Smooth muscle cell (in vitro differentiated cells): ENCODE results near the gene ANO8. TPM values are rescaled to one million over a fixed set of nuclear protein-coding genes. Genes with fewer than 3 reads are reported as not detected.

Experiments used
- DNase-seq: peaks from one replicate; lab custom pipeline; 2025; ENCODE audit not compliant: unreplicated experiment; lab: John Stamatoyannopoulos, UW
- H2AFZ ChIP-seq: fragments of 200-600 bp; sonication (generic); 2 replicates; pipeline ENCODE4 v1.6.0; 2016; ENCODE audit warnings: antibody characterized with exemption, low read depth, mild to moderate bottlenecking
- H3F3A ChIP-seq: fragments of 200-600 bp; sonication (generic); 2 replicates; pipeline ENCODE4 v1.6.0; 2017; ENCODE audit warnings: antibody characterized with exemption, low read depth
- H3K27ac ChIP-seq: fragments of 200-600 bp; sonication (generic); 2 replicates; pipeline ENCODE4 v1.5.1; 2016; ENCODE audit warnings: low read depth, mild to moderate bottlenecking
- H3K27me3 ChIP-seq: fragments of 200-600 bp; sonication (generic); 2 replicates; pipeline ENCODE4 v1.6.1; 2016; ENCODE audit warnings: low read depth, mild to moderate bottlenecking
- H3K36me3 ChIP-seq: fragments of 200-600 bp; sonication (generic); 2 replicates; pipeline ENCODE4 v1.5.1; 2016; ENCODE audit warnings: low read depth
- H3K4me1 ChIP-seq: fragments of 200-600 bp; sonication (generic); 2 replicates; pipeline ENCODE4 v1.5.1; 2016; ENCODE audit warnings: low read depth
- H3K4me2 ChIP-seq: fragments of 200-600 bp; sonication (generic); 2 replicates; pipeline ENCODE4 v1.6.0; 2016; ENCODE audit warnings: mild to moderate bottlenecking
- H3K4me3 ChIP-seq: fragments of 200-600 bp; sonication (generic); 2 replicates; pipeline ENCODE4 v1.5.1; 2016; ENCODE audit warnings: mild to moderate bottlenecking
- H3K79me2 ChIP-seq: fragments of 200-600 bp; sonication (generic); 2 replicates; pipeline ENCODE4 v1.6.0; 2016; ENCODE audit warnings: low read depth, mild to moderate bottlenecking
- H3K9ac ChIP-seq: fragments of 200-600 bp; sonication (generic); 2 replicates; pipeline ENCODE4 v1.6.0; 2016; ENCODE audit warnings: low read depth
- H3K9me3 ChIP-seq: fragments of 200-600 bp; sonication (generic); replicated peaks from 2 replicates; pipeline ENCODE4 v1.5.1; 2016; ENCODE audit warnings: low read depth
- H4K20me1 ChIP-seq: fragments of 200-600 bp; sonication (generic); 2 replicates; pipeline ENCODE4 v1.6.0; 2016; ENCODE audit warnings: low read depth
- WGBS: methylation state at CpG from one replicate; pipeline ENCODE4 v1.1.7; 2016; ENCODE audit warnings: low lambda C conversion rate; 5-methylcytosine and 5-hydroxymethylcytosine counted together
- polyA plus RNA-seq: library from polyadenylated mRNA; unstranded; fragments of >200 nt; fragmentation: Nextera tagmentation; extraction: Ambion mirVana; gene quantifications from 2 replicates; pipeline ENCODE4 v1.2.1, GENCODE V29; 2016
- total RNA-seq: library from RNA; depleted of rRNA; stranded (reverse); fragments of >200 nt; gene quantifications from 2 replicates; pipeline ENCODE4 v1.2.3, GENCODE V29; 2014
- TF ChIP-seq, protein P1 (sequence below): fragments of 200-600 bp; sonication (generic); IDR thresholded peaks from 2 replicates; pipeline ENCODE4 v1.5.1; 2017; ENCODE audit warnings: borderline replicate concordance, mild to moderate bottlenecking, antibody characterized with exemption; ENCODE audit not compliant: insufficient read depth, poor library complexity, severe bottlenecking

The ANO8 gene
- total and polyA plus RNA-seq, 2 experiments from 2014 or later = 1.3 to 8.0 TPM

DNA sequence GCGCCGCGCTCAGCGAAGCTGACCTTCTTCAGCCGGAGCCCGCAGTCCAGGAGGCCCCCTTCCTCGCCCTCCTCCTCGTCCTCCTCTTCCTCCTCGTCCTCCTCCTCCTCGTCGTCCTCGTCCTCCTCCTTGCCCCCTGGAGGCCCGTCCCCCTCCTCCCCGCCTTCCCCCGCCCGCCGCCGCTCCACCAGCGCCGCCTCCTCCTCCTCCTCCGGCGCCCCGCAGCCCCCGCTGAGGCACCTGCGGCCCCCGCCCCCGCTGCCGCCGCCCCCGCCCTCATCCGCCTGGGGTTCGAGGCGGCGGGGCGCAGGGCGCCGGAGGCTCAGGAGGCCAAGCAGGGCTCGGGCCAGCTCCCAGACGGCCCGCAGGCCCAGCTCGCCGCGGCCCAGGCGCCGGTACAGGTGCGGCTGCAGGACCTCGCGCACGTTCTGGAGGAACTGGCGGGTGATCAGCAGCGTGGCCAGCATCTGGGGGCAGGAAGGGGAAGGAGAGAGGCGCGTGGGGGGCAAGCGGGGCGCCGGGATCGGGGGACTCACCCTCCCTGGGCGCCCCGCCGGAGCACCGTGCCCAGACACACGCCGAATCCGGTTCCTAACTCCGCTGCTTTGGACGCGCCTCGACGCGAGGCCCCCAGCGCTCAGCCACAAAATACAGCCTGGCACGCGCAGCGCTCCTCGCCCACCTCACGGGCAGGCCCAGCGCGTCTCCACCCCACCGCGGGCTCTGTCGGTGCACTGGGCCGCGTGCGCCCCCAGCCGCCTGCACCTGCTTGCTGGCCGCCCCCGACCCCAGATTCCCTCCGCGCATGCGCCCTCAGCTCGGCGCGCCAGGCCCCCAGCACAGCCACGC lies 5.9 kb downstream of the ANO8 start:
- H3K27ac ChIP-seq = no peak overlapping the region

GRCh38 chr19:17327654-17328516 lies 6.8 kb downstream of the ANO8 start:
- Histone ChIP-seq H3K4me1 (peaks cover 20% of the 10 kb centered on the region), H3K9me3 (no peaks in the 10 kb centered on the region), H3K79me2 (no peaks in the 10 kb centered on the region), H4K20me1 (peaks cover 15% of the 10 kb centered on the region), H3K4me3 (peak overlapping the region; percentile 57), H3K9ac (peak overlapping the region; percentile 51), H3K36me3 (no peaks in the 10 kb centered on the region), H3K4me2 (peak overlapping the region; percentile 93), H3K27ac (no peak overlapping the region), H3F3A (peaks cover 5% of the 10 kb centered on the region), H2AFZ (no peak overlapping the region), H3K27me3 (peaks cover 24% of the 10 kb centered on the region)
- TF ChIP-seq, protein P1, sequence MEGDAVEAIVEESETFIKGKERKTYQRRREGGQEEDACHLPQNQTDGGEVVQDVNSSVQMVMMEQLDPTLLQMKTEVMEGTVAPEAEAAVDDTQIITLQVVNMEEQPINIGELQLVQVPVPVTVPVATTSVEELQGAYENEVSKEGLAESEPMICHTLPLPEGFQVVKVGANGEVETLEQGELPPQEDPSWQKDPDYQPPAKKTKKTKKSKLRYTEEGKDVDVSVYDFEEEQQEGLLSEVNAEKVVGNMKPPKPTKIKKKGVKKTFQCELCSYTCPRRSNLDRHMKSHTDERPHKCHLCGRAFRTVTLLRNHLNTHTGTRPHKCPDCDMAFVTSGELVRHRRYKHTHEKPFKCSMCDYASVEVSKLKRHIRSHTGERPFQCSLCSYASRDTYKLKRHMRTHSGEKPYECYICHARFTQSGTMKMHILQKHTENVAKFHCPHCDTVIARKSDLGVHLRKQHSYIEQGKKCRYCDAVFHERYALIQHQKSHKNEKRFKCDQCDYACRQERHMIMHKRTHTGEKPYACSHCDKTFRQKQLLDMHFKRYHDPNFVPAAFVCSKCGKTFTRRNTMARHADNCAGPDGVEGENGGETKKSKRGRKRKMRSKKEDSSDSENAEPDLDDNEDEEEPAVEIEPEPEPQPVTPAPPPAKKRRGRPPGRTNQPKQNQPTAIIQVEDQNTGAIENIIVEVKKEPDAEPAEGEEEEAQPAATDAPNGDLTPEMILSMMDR = peak; percentile 28
- peak; percentile 55 for DNase-seq
- WGBS = 7% methylated on average over 56 of the region's 64 CpGs

More for the DNA sequence above, 5.9 kb downstream of the ANO8 start:
- 25% methylated on average over 36 of the region's 94 CpGs for WGBS
- DNase-seq = no peak
- Histone ChIP-seq H2AFZ (no peak overlapping the region), H3K79me2 (no peaks in the 10 kb centered on the region), H3K4me1 (peaks cover 20% of the 10 kb centered on the region), H3K4me2 (peak overlapping the region; percentile 93), H3K9ac (peak overlapping the region; percentile 51), H3K4me3 (peak overlapping the region; percentile 57), H3K9me3 (no peaks in the 10 kb centered on the region), H3K36me3 (no peaks in the 10 kb centered on the region), H3K27me3 (peaks cover 24% of the 10 kb centered on the region), H3F3A (peaks cover 5% of the 10 kb centered on the region), H4K20me1 (peaks cover 13% of the 10 kb centered on the region)
- TF ChIP-seq, protein P1 = no peak

DNA sequence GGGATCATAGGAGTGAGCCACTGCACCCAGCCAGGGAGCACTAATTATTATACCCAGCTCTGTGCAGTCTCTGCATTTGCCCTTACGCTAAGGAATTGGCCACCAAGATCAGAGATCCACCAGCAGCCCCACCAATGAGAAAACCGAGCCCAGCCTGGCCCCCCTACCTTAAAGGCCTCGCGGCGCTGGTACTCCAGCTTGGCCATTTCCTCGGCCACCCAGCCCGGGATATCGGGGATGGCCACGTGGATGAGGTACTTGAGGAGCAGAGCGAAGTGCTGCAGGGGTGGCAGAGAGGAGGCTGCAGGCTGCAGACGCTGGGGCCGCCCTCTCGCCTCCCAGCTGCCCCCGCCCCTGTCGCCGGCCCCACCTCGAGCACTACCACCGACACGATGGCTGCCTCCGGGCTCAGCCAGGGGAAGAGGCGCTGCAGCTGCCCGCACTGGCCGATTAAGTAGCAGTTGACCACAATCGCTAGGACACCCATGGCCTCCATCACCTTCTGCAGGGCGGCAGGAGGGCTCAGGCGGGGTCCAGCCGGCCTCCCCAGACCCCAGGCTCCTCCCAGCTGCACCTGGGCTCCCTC lies 7.5 kb downstream of the ANO8 start:
- H3K4me1 ChIP-seq = peaks cover 20% of the 10 kb centered on the region
- peaks cover 5% of the 10 kb centered on the region for H3F3A ChIP-seq
- H3K9me3 ChIP-seq = no peaks in the 10 kb centered on the region
- H3K27me3 ChIP-seq = peaks cover 24% of the 10 kb centered on the region
- H3K79me2 ChIP-seq = no peaks in the 10 kb centered on the region
- peaks cover 22% of the 10 kb centered on the region for H4K20me1 ChIP-seq
- TF ChIP-seq, protein P1 = no peak
- H3K9ac ChIP-seq = no peak overlapping the region
- no peak overlapping the region for H3K27ac ChIP-seq
- no peak overlapping the region for H2AFZ ChIP-seq
- WGBS = 72% methylated on average over 23 of the region's 27 CpGs
- no peaks in the 10 kb centered on the region for H3K36me3 ChIP-seq
- H3K4me3 ChIP-seq = no peak overlapping the region
- H3K4me2 ChIP-seq = peak overlapping the region; percentile 93
- DNase-seq = no peak
